ENCODE results near the gene BCKDK.

BCKDK gene

DNA sequence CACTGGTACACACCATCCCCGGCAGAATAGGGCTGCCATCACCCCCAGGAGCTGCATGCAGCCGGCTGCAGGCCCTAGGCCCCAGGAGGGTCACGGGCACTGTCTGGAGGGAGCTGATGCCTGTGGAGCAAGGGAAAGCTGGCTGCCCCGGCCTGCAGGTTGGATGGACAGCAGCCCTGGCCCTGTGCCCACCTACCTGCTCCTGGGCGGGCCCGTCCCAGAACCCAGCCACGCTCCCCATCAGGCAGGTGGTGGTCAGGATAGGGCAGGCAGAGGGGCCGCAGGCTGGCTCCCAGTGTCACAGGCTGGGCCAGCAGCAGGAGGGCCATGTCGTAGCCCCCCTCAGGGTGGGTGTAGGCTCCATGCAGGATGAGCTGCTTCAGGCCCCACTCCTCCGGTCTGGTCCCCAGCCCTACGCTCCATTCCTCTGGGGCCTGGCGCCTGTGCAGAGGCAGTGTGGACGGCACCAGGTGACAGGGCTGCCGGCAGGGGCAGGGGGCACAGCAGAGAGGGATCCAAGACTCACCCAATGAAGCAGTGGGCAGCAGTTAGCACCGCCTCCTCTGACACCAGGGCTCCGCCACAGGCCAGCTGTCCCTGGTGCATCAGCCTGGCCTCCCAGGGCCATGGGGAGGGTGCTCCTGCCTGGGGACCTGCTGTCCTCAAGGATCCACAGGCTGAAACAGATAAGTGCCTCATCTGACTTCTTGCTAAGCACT lies 23.4 kb upstream of the BCKDK start:
- no peak for DNase-seq (ENCODE audit: extremely low read depth, low read depth)
- TF ChIP-seq, protein P1, sequence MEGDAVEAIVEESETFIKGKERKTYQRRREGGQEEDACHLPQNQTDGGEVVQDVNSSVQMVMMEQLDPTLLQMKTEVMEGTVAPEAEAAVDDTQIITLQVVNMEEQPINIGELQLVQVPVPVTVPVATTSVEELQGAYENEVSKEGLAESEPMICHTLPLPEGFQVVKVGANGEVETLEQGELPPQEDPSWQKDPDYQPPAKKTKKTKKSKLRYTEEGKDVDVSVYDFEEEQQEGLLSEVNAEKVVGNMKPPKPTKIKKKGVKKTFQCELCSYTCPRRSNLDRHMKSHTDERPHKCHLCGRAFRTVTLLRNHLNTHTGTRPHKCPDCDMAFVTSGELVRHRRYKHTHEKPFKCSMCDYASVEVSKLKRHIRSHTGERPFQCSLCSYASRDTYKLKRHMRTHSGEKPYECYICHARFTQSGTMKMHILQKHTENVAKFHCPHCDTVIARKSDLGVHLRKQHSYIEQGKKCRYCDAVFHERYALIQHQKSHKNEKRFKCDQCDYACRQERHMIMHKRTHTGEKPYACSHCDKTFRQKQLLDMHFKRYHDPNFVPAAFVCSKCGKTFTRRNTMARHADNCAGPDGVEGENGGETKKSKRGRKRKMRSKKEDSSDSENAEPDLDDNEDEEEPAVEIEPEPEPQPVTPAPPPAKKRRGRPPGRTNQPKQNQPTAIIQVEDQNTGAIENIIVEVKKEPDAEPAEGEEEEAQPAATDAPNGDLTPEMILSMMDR (IDR thresholded peaks at IDR 0.05; ENCODE audit: low read depth, low read length, missing control alignments): no peak
- H3K4me3 ChIP-seq (replicated peaks; ENCODE audit: low read depth, low read length): no peak overlapping the region

DNA sequence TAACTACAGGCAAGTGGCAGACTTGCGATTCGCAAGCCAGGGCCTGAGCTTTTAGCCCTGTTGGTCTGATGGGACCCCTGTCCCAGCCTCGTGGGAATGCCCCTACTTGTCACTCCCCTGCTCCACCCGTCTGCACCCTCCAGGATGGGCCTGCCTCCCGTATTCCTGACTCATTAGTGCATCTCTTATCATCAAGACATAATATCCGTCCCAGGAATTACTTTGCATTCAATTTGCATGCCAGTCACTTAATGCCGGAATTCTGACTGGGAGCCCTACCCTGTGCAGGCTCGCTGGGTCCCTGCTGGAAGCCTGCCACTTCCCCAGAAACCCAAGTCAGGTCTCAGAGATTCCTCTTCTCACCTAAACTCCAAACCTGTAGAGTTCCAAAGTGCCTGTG lies 22.8 kb upstream of the BCKDK start:
- H3K4me3 ChIP-seq (replicated peaks; ENCODE audit: low read depth, low read length): no peak overlapping the region
- TF ChIP-seq, protein P1 (IDR thresholded peaks at IDR 0.05; ENCODE audit: low read depth, low read length, missing control alignments): no peak
- DNase-seq (ENCODE audit: extremely low read depth, low read depth): no peak

DNA sequence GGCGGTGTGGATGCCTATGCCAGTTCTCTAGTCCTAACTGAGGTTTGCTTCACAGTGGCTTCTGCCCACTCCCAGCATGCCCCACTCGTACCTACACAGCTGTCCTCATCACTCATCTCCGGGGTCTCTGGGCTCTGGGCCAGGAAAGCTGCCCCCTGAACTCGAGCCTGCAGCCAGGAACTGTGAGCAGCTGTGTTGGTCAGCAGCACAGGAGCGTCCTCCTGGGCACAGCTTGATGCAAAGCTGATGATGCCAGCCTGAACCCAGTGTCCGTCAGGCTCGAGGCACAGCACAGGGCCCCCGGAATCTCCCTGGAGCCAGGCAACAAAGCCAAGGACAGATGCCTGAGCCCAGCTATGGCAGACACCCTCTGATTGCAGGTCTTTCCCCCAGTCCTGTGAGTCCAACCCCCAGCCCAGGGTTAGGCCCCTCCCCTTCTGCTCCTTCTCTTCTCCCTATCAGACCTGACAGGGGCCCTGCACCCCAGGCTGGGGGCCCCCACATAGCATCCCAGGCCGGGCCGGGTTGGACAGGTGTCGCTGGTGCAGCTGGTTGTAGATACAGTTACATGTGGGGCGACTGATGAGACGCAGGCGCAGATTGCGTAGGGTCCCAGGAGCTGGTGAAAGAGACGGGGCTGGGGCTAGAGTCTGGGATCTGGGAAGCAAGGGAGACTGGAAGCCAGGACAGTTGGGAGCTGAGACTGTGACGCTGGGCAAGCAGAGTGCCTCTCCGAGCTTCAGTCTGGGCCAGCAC lies 22.1 kb upstream of the BCKDK start:
- DNase-seq (ENCODE audit: extremely low read depth, low read depth): no peak
- H3K4me3 ChIP-seq (replicated peaks; ENCODE audit: low read depth, low read length): no peak overlapping the region
- TF ChIP-seq, protein P1 (IDR thresholded peaks at IDR 0.05; ENCODE audit: low read depth, low read length, missing control alignments): no peak

DNA sequence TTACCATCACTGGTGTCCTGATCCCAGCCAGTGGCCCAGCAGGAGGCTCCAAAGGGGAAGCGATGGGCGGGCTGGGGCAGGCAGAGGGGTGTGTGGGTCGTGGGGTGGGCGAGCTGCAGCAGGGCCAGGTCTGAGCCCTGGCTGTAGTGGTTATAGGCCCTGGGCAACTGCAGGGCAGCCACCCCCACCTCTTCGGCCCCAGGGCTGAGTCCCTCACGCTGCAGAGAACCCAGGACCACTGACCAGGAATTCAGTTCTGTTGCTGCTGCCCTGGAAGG lies 21.6 kb upstream of the BCKDK start:
- DNase-seq (ENCODE audit: extremely low read depth, low read depth): no peak
- H3K4me3 ChIP-seq (replicated peaks; ENCODE audit: low read depth, low read length): no peak overlapping the region
- TF ChIP-seq, protein P1 (IDR thresholded peaks at IDR 0.05; ENCODE audit: low read depth, low read length, missing control alignments): no peak

- no peak for DNase-seq (ENCODE audit: extremely low read depth, low read depth)
- no peak overlapping the region for H3K4me3 ChIP-seq (replicated peaks; ENCODE audit: low read depth, low read length)
- TF ChIP-seq, protein P1 (IDR thresholded peaks at IDR 0.05; ENCODE audit: low read depth, low read length, missing control alignments): no peak
Observed at GRCh38 chr16:31087481-31087880, 20.7 kb upstream of the BCKDK start.

DNA sequence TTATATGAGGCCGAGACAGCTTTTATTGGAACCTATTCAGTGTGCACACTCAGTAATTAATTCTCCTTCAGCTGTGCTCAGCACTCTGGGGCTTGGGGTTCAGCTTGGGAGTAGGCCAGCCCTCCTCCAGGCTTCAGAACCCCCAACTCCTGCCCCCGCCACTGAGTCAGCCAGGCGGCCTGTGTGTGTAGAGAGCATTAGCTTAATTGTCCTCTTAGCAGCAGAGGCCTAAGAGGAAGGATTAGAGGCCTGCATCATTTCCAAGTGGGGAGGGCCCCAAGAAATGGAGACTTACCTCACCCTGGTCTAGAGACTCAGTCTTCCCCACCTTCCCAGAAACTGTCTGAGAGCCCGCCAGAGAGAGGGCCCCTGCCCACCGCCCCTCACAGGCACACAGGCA lies 20.2 kb upstream of the BCKDK start:
- no peak for DNase-seq (ENCODE audit: extremely low read depth, low read depth)
- TF ChIP-seq, protein P1 (IDR thresholded peaks at IDR 0.05; ENCODE audit: low read depth, low read length, missing control alignments): no peak

More for the DNA sequence above, 20.2 kb upstream of the BCKDK start:
- no peak overlapping the region for H3K4me3 ChIP-seq (replicated peaks; ENCODE audit: low read depth, low read length)

All from HFF-Myc (cell line).